ENCODE measurements around the gene LRIG2.
"Not testable (repeated sequence)": the region's sequence is repeated elsewhere in the genome, so short reads cannot be mapped to it uniquely, and the experiment has no call there.

The LRIG2 gene

DNA sequence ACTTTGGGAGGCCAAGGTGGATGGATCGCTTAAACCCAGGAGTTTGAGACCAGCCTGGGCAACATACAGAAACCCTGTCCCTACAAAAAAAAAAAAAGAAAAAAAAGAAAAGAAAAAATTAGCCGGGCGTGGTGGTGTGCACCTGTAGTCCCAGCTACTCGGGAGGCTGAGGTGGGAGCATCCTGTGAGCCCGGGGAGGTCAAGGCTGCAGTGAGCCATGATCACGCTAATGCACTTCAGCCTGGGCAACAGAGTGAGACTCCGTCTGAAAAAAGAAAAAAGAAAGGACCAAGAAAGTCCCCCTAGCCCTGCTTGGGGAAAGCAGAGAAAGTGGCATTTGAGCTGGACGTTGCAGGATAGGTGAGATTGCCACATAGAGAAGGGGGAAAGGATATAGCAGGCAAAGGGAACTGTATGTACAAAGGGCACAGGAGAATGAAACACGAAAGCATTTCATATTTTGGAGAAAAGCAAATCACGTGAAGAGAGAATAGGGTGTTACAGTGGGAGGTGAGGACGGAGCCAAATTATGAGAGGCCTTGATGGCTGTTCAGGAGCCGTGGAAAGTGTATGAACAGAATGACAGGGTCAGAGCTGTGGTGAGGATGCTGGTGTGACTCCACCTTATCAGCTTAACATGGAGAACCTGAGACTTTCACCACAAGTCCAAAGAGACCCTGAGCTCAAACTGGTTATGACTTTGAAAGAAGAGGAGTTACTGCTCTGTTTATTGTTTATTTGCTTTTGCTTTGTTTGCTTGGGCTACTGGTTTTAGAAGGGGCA is 19.5 kb upstream of the LRIG2 start:
- in situ Hi-C loops (cut with MboI; ENCODE audit: low sequenced_read_pairs), result no loop called here

DNA sequence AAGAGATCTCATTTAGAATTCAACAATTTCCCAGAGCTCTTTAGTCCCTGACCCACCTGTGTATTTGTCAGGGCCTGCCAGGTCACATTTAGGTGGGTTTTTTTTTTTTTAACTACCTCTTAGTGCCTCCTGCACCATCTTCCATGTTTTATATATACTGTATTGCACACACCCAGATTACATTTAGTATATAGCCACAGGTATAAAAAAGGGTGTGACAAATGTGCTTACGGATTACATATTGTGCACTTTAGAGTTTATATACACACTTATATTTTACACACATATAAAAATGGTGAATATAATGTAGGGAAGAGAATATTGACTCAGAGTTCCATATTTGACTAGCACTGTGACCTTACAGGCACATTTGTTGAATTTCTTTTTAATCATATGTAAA is 17.4 kb upstream of the LRIG2 start:
- in situ Hi-C loops (cut with MboI; ENCODE audit: low sequenced_read_pairs), result no loop called here

GRCh38 chr1:113057006-113057405 is 16.0 kb upstream of the LRIG2 start:
- in situ Hi-C loops (cut with MboI; ENCODE audit: low sequenced_read_pairs), result no loop called here

- in situ Hi-C loops (cut with MboI; ENCODE audit: low sequenced_read_pairs), result no loop called here
Observed at GRCh38 chr1:113058941-113059706, 13.9 kb upstream of the LRIG2 start.

- in situ Hi-C loops (cut with MboI; ENCODE audit: low sequenced_read_pairs), result not testable (repeated sequence)
Observed at GRCh38 chr1:113063456-113063855, 9.5 kb upstream of the LRIG2 start.

DNA sequence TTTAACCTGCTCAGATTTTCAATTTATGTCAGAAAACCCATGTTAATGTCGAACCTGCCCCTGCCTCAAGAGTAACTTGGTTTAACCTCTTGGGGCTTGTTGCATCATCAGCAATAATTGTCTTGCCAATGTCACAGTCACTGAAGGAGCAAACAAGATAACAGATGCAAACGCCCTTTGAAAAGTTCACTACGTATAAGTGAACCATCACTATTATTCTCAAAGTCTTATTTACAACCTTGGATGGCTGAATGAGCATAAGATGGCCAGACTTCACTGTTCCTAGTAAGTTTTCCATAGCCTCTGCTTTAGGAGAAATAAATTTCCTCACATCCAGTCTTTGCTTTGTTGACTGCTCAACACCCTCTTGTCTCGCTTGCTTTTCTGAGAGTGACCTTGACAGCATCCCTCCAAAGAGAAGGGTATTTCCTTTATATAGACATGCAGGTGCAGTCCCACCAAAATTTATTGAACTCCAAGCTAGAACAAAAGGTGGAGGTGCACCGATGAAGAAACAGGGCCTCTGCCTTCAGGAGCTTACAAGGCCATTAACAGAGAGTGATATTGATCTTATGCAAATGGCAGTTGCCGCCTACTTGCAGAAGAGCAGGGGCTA is 749 bp upstream of the LRIG2 start:
- in situ Hi-C loops (cut with MboI; ENCODE audit: low sequenced_read_pairs), result no loop called here

DNA sequence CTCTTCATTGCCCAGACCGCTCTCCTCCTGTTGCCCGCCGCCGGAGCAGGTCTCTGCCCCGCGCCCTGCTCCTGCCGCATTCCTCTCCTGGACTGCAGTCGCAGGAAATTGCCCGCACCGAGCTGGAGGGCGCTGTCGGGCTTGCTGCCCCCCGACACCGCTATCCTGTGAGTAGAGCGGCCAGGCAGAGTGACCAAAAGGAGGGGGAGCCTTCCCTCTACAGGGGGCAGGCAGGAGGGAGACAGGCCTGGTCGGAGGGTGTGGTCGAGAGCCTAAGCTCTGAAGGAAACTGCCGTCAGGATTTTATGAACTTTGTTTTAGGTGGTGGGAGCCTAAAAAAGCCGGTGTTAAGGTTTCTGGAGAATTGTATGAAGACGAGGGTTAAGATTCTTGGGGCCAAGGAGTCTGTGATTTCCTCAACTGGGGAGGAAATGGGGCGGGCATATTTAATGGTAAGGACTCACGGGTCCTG is 517 bp downstream of the LRIG2 start:
- in situ Hi-C loops (cut with MboI; ENCODE audit: low sequenced_read_pairs), result no loop called here

GRCh38 chr1:113074237-113074636 is 1.2 kb downstream of the LRIG2 start:
- in situ Hi-C loops (cut with MboI; ENCODE audit: low sequenced_read_pairs), result no loop called here

GRCh38 chr1:113077978-113078377 is 5.0 kb downstream of the LRIG2 start:
- in situ Hi-C loops (cut with MboI; ENCODE audit: low sequenced_read_pairs), result not testable (repeated sequence)

GRCh38 chr1:113086541-113086940 is 13.5 kb downstream of the LRIG2 start:
- in situ Hi-C loops (cut with MboI; ENCODE audit: low sequenced_read_pairs), result no loop called here

DNA sequence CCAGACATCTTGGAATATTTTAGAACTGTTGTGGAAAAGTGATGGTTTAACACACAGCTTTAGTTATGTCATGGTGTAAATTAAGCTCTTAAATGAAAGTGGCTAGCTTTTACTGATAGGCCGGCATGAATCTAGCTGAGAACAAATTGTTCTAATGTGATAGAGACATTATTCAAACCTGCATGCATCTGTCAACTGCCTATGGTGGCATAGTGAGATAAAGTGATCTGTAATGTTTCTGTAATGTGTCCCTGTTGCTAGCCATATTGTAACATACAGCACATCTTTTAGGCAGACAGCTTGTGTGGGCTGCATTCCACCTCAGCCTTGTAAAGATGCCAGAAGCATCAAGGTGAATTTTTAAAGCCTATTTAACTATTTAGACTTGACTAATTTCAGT is 16.0 kb downstream of the LRIG2 start:
- in situ Hi-C loops (cut with MboI; ENCODE audit: low sequenced_read_pairs), result no loop called here

- in situ Hi-C loops (cut with MboI; ENCODE audit: low sequenced_read_pairs), result no loop called here
Observed at GRCh38 chr1:113090051-113090450, 17.1 kb downstream of the LRIG2 start.

- in situ Hi-C loops (cut with MboI; ENCODE audit: low sequenced_read_pairs), result no loop called here
Observed at GRCh38 chr1:113091988-113092594, 19.1 kb downstream of the LRIG2 start.

- in situ Hi-C loops (cut with MboI; ENCODE audit: low sequenced_read_pairs), result no loop called here
Observed at GRCh38 chr1:113094506-113094905, 21.5 kb downstream of the LRIG2 start.

DNA sequence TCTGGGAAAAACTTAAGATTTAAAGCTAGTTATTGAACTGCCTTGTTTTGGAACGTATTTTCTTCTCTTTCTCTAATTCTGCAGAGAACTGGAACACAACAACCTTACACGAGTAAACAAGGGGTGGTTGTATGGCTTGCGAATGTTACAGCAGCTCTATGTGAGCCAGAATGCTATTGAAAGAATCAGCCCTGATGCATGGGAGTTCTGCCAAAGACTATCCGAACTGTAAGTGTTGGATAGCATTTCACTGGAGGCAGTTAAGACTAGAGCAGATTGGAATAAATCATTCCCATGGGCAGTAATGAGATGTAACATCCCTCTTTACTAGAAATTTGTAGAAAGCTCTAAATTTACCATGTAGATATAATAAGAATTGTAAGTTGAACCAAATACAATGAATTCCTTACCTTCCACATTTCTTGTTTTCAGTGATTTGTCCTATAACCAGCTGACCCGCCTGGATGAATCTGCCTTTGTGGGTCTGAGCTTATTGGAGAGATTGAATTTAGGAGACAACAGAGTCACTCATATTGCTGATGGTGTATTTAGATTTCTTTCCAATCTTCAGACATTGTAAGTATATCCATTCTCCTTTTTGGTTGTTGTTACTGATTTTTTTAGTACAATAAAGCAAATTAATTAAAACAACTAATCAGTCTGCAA is 22.9 kb downstream of the LRIG2 start:
- in situ Hi-C loops (cut with MboI; ENCODE audit: low sequenced_read_pairs), result no loop called here

- in situ Hi-C loops (cut with MboI; ENCODE audit: low sequenced_read_pairs), result no loop called here
Observed at GRCh38 chr1:113096493-113096892, 23.5 kb downstream of the LRIG2 start.

DNA sequence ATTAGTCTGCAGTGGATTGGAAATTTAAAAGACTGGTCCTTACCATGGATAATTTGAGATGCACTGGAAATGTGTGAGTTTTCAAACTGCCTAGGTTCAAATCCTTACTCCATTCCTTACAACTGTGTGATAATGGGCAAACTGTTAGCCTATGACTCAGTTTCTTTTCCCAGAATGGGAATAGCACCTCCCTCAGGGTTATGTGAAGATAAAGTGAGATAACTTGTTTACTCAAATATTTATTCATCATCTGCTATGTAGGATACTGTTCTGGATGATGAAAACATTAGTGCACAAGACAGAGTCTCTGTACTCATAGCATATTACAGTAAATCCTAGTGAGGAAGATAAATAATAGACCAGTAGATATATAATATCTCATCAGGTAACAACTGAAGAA is 28.6 kb downstream of the LRIG2 start:
- in situ Hi-C loops (cut with MboI; ENCODE audit: low sequenced_read_pairs), result no loop called here

DNA sequence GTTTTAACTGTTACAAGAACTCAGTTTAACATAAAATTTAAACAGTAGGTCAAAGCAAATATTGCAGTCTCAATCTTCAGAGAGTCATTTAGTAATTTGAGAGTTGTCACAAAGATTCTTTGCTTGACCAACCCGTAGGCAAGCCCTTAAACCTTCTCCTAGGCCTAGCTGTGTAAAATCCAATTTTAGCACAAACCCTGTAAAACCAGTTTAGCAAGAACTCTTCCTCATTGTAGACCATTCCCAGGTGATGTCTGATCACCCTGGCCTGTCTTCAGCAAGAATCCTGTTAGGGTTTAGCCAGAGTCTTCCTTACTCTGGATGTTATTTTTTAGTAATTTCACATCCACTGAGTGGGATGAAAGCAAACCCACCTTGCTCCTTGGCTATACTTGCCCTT is 30.1 kb downstream of the LRIG2 start:
- in situ Hi-C loops (cut with MboI; ENCODE audit: low sequenced_read_pairs), result no loop called here

- in situ Hi-C loops (cut with MboI; ENCODE audit: low sequenced_read_pairs), result no loop called here
Observed at GRCh38 chr1:113103977-113104376, 31.0 kb downstream of the LRIG2 start.

DNA sequence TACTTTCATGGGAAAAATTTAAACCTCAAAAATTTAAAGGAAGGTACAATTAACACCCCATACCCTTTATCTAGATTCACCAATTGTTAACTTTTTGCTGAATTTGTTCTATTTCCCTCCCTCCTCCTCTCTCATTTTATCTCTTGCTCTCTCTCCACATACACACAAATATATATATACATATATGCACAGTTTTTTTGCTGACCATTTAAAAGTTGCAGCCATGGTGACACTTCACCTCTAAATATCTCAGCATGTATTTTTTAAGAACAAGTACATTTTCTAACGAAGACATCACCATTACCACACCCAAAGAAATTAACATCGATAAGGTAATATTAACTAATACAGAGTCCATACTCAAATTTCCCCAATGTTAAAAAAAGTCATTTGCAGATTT is 33.9 kb downstream of the LRIG2 start:
- in situ Hi-C loops (cut with MboI; ENCODE audit: low sequenced_read_pairs), result no loop called here

Data from HL-60/S4 treated with retinoic acid at 250 ng/mL for 4 days and 3 days (cell line).